ENCODE data around the gene DENND6A.

The DENND6A gene

GRCh38 chr3:57670543-57670942, 22.3 kb downstream of the DENND6A start:
- Histone ChIP-seq H3K4me3 (ENCODE audit: low read depth, low read length) (no peak overlapping the region), H3K36me3 (ENCODE audit: control insufficient read depth, insufficient read depth, low read length) (peaks cover 6% of the 10 kb centered on the region; the same call in 1 of the 2 replicates), H3K27ac (ENCODE audit: low read depth, low read length) (peak overlapping the region; percentile 1), H3K4me1 (ENCODE audit: control insufficient read depth, insufficient read depth, low read length) (peaks cover 10% of the 10 kb centered on the region), H3K9me3 (ENCODE audit: control insufficient read depth, insufficient read depth, low read length) (no peaks in the 10 kb centered on the region), H3K27me3 (ENCODE audit: control insufficient read depth, insufficient read depth, low read length) (no peaks in the 10 kb centered on the region), H3K9ac (ENCODE audit: low read depth, low read length) (no peak overlapping the region)

- Histone ChIP-seq H3K9me3 (ENCODE audit: control insufficient read depth, insufficient read depth, low read length) (no peaks in the 10 kb centered on the region), H3K9ac (ENCODE audit: low read depth, low read length) (no peak overlapping the region), H3K27me3 (ENCODE audit: control insufficient read depth, insufficient read depth, low read length) (no peaks in the 10 kb centered on the region), H3K36me3 (ENCODE audit: control insufficient read depth, insufficient read depth, low read length) (peaks cover 32% of the 10 kb centered on the region), H3K27ac (ENCODE audit: low read depth, low read length) (peak overlapping the region; percentile 44), H3K4me3 (ENCODE audit: low read depth, low read length) (no peak overlapping the region), H3K4me1 (ENCODE audit: control insufficient read depth, insufficient read depth, low read length) (peaks cover 18% of the 10 kb centered on the region)
Observed at GRCh38 chr3:57661404-57661803, 31.5 kb downstream of the DENND6A start.

- Histone ChIP-seq H3K4me3 (ENCODE audit: low read depth, low read length) (no peak overlapping the region), H3K27me3 (ENCODE audit: control insufficient read depth, insufficient read depth, low read length) (no peaks in the 10 kb centered on the region), H3K9me3 (ENCODE audit: control insufficient read depth, insufficient read depth, low read length) (no peaks in the 10 kb centered on the region), H3K27ac (ENCODE audit: low read depth, low read length) (peak overlapping the region; percentile 84), H3K9ac (ENCODE audit: low read depth, low read length) (no peak overlapping the region), H3K4me1 (ENCODE audit: control insufficient read depth, insufficient read depth, low read length) (peaks cover 18% of the 10 kb centered on the region), H3K36me3 (ENCODE audit: control insufficient read depth, insufficient read depth, low read length) (peaks cover 21% of the 10 kb centered on the region)
Observed at GRCh38 chr3:57659806-57660439, 33.0 kb downstream of the DENND6A start.

- H3K27me3 ChIP-seq (ENCODE audit: control insufficient read depth, insufficient read depth, low read length): no peaks in the 10 kb centered on the region
- no peak overlapping the region for H3K4me3 ChIP-seq (ENCODE audit: low read depth, low read length)
- peaks cover 27% of the 10 kb centered on the region for H3K36me3 ChIP-seq (ENCODE audit: control insufficient read depth, insufficient read depth, low read length)
- peak overlapping the region; percentile 84 for H3K27ac ChIP-seq (ENCODE audit: low read depth, low read length)
- no peak overlapping the region for H3K9ac ChIP-seq (ENCODE audit: low read depth, low read length)
- peaks cover 18% of the 10 kb centered on the region for H3K4me1 ChIP-seq (ENCODE audit: control insufficient read depth, insufficient read depth, low read length)
- no peaks in the 10 kb centered on the region for H3K9me3 ChIP-seq (ENCODE audit: control insufficient read depth, insufficient read depth, low read length)
Observed at GRCh38 chr3:57659004-57659673, 33.7 kb downstream of the DENND6A start.

- peaks cover 18% of the 10 kb centered on the region for H3K4me1 ChIP-seq (ENCODE audit: control insufficient read depth, insufficient read depth, low read length)
- H3K4me3 ChIP-seq (ENCODE audit: low read depth, low read length): no peak overlapping the region
- no peak overlapping the region for H3K9ac ChIP-seq (ENCODE audit: low read depth, low read length)
- H3K27me3 ChIP-seq (ENCODE audit: control insufficient read depth, insufficient read depth, low read length): no peaks in the 10 kb centered on the region
- H3K36me3 ChIP-seq (ENCODE audit: control insufficient read depth, insufficient read depth, low read length): peaks cover 25% of the 10 kb centered on the region
- no peaks in the 10 kb centered on the region for H3K9me3 ChIP-seq (ENCODE audit: control insufficient read depth, insufficient read depth, low read length)
- H3K27ac ChIP-seq (ENCODE audit: low read depth, low read length): peak overlapping the region; percentile 84
Observed at GRCh38 chr3:57658536-57658935, 34.3 kb downstream of the DENND6A start.

GRCh38 chr3:57655727-57656126, 37.1 kb downstream of the DENND6A start:
- no peaks in the 10 kb centered on the region for H3K27me3 ChIP-seq (ENCODE audit: control insufficient read depth, insufficient read depth, low read length)
- H3K27ac ChIP-seq (ENCODE audit: low read depth, low read length): no peak overlapping the region
- H3K9ac ChIP-seq (ENCODE audit: low read depth, low read length): no peak overlapping the region

GRCh38 chr3:57654267-57654666, 38.6 kb downstream of the DENND6A start:
- no peak overlapping the region for H3K9ac ChIP-seq (ENCODE audit: low read depth, low read length)
- no peaks in the 10 kb centered on the region for H3K27me3 ChIP-seq (ENCODE audit: control insufficient read depth, insufficient read depth, low read length)
- H3K4me1 ChIP-seq (ENCODE audit: control insufficient read depth, insufficient read depth, low read length): peaks cover 3% of the 10 kb centered on the region; the same call in 1 of the 2 replicates
- H3K27ac ChIP-seq (ENCODE audit: low read depth, low read length): no peak overlapping the region
- H3K4me3 ChIP-seq (ENCODE audit: low read depth, low read length): no peak overlapping the region
- H3K9me3 ChIP-seq (ENCODE audit: control insufficient read depth, insufficient read depth, low read length): no peaks in the 10 kb centered on the region
- peaks cover 11% of the 10 kb centered on the region; the same call in 1 of the 2 replicates for H3K36me3 ChIP-seq (ENCODE audit: control insufficient read depth, insufficient read depth, low read length)

More at GRCh38 chr3:57655727-57656126, 37.1 kb downstream of the DENND6A start:
- no peaks in the 10 kb centered on the region for H3K9me3 ChIP-seq (ENCODE audit: control insufficient read depth, insufficient read depth, low read length)
- peaks cover 15% of the 10 kb centered on the region; the same call in 1 of the 2 replicates for H3K36me3 ChIP-seq (ENCODE audit: control insufficient read depth, insufficient read depth, low read length)
- H3K4me1 ChIP-seq (ENCODE audit: control insufficient read depth, insufficient read depth, low read length): peaks cover 14% of the 10 kb centered on the region
- H3K4me3 ChIP-seq (ENCODE audit: low read depth, low read length): no peak overlapping the region

- no peak overlapping the region for H3K27ac ChIP-seq (ENCODE audit: low read depth, low read length)
- H3K4me3 ChIP-seq (ENCODE audit: low read depth, low read length): no peak overlapping the region
- H3K36me3 ChIP-seq (ENCODE audit: control insufficient read depth, insufficient read depth, low read length): peaks cover 8% of the 10 kb centered on the region; the same call in 1 of the 2 replicates
- H3K4me1 ChIP-seq (ENCODE audit: control insufficient read depth, insufficient read depth, low read length): no peaks in the 10 kb centered on the region
- no peaks in the 10 kb centered on the region for H3K27me3 ChIP-seq (ENCODE audit: control insufficient read depth, insufficient read depth, low read length)
- H3K9me3 ChIP-seq (ENCODE audit: control insufficient read depth, insufficient read depth, low read length): no peaks in the 10 kb centered on the region
- H3K9ac ChIP-seq (ENCODE audit: low read depth, low read length): no peak overlapping the region
Observed at GRCh38 chr3:57652203-57652602, 40.7 kb downstream of the DENND6A start.

- no peaks in the 10 kb centered on the region for H3K4me1 ChIP-seq (ENCODE audit: control insufficient read depth, insufficient read depth, low read length)
- H3K36me3 ChIP-seq (ENCODE audit: control insufficient read depth, insufficient read depth, low read length): peaks cover 10% of the 10 kb centered on the region
- H3K9ac ChIP-seq (ENCODE audit: low read depth, low read length): no peak overlapping the region
- H3K27me3 ChIP-seq (ENCODE audit: control insufficient read depth, insufficient read depth, low read length): no peaks in the 10 kb centered on the region
- no peak overlapping the region for H3K4me3 ChIP-seq (ENCODE audit: low read depth, low read length)
- no peak overlapping the region for H3K27ac ChIP-seq (ENCODE audit: low read depth, low read length)
- no peaks in the 10 kb centered on the region for H3K9me3 ChIP-seq (ENCODE audit: control insufficient read depth, insufficient read depth, low read length)
Observed at GRCh38 chr3:57647292-57647940, 45.5 kb downstream of the DENND6A start.

- Histone ChIP-seq H3K27ac (ENCODE audit: low read depth, low read length) (no peak overlapping the region), H3K9ac (ENCODE audit: low read depth, low read length) (no peak overlapping the region), H3K36me3 (ENCODE audit: control insufficient read depth, insufficient read depth, low read length) (peaks cover 14% of the 10 kb centered on the region), H3K4me1 (ENCODE audit: control insufficient read depth, insufficient read depth, low read length) (no peaks in the 10 kb centered on the region), H3K27me3 (ENCODE audit: control insufficient read depth, insufficient read depth, low read length) (no peaks in the 10 kb centered on the region), H3K4me3 (ENCODE audit: low read depth, low read length) (no peak overlapping the region), H3K9me3 (ENCODE audit: control insufficient read depth, insufficient read depth, low read length) (no peaks in the 10 kb centered on the region)
Observed at GRCh38 chr3:57646723-57647122, 46.2 kb downstream of the DENND6A start.

- Histone ChIP-seq H3K36me3 (ENCODE audit: control insufficient read depth, insufficient read depth, low read length) (peaks cover 26% of the 10 kb centered on the region), H3K9me3 (ENCODE audit: control insufficient read depth, insufficient read depth, low read length) (no peaks in the 10 kb centered on the region), H3K4me1 (ENCODE audit: control insufficient read depth, insufficient read depth, low read length) (no peaks in the 10 kb centered on the region), H3K4me3 (ENCODE audit: low read depth, low read length) (no peak overlapping the region), H3K27ac (ENCODE audit: low read depth, low read length) (no peak overlapping the region), H3K27me3 (ENCODE audit: control insufficient read depth, insufficient read depth, low read length) (no peaks in the 10 kb centered on the region), H3K9ac (ENCODE audit: low read depth, low read length) (no peak overlapping the region)
Observed at GRCh38 chr3:57644740-57645139, 48.1 kb downstream of the DENND6A start.
